ACC112 (cell line): ENCODE measurements around the gene WFS1.

Experiments used
- H2AFZ ChIP-seq: fragments of 200-600 bp; sonication (generic); one replicate; pipeline ENCODE4 v1.6.0; 2017; ENCODE audit warnings: antibody characterized with exemption, low read length; ENCODE audit not compliant: unreplicated experiment
- H3K27ac ChIP-seq: fragments of 200-600 bp; sonication (generic); 2 replicates; pipeline ENCODE4 v1.5.1; 2014; ENCODE audit warnings: low read depth, mild to moderate bottlenecking, antibody characterized with exemption, low read length, moderate library complexity
- H3K27me3 ChIP-seq: fragments of 200-600 bp; sonication (generic); 2 replicates; pipeline ENCODE4 v1.6.1; 2014; ENCODE audit warnings: mild to moderate bottlenecking, antibody characterized with exemption, low read length, moderate library complexity, mixed read lengths; ENCODE audit not compliant: insufficient read depth
- H3K36me3 ChIP-seq: fragments of 200-600 bp; sonication (generic); 2 replicates; pipeline ENCODE4 v1.6.1; 2016; ENCODE audit warnings: mild to moderate bottlenecking, antibody characterized with exemption, low read length, moderate library complexity, mixed read lengths; ENCODE audit not compliant: insufficient read depth
- H3K4me1 ChIP-seq: fragments of 200-600 bp; sonication (generic); one replicate; pipeline ENCODE4 v1.6.1; 2016; ENCODE audit warnings: low read length, mixed read lengths; ENCODE audit not compliant: insufficient read depth, unreplicated experiment, control insufficient read depth
- H3K4me3 ChIP-seq: fragments of 200-600 bp; sonication (generic); 2 replicates; pipeline ENCODE4 v1.5.1; 2014; ENCODE audit warnings: mild to moderate bottlenecking, low read depth, low read length
- H3K79me2 ChIP-seq: fragments of 200-600 bp; sonication (generic); one replicate; pipeline ENCODE4 v1.6.0; 2016; ENCODE audit warnings: low read length; ENCODE audit not compliant: control insufficient read depth, unreplicated experiment, insufficient read depth

The WFS1 gene

DNA sequence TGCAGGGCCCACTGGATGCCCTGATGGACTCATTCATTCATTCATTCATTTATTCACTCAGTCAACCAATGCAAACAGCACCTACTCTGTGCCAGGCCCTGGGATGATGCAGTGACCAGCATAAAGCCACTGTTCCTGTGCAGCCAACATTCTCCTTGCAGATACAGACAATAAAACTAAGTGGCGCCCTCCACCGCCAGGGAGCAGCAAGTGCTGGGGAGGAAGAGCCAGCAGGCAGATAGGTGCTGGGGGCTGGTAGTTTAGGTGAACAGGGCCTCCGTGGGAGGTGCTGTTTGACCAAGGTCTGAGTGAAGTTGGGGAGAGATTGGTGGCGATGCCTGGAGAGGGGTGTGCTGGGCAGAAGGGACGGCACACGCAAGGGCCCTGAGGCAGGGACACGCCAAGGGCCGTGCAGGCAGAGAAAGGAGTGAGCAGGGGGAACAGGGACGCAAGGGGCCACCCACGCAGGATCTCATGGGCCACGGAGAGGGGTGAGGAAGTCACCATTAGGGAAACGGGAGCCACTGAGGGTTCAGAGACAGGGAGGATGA, 65.5 kb downstream of the WFS1 start:
- H3K4me3 ChIP-seq = no peak overlapping the region

DNA sequence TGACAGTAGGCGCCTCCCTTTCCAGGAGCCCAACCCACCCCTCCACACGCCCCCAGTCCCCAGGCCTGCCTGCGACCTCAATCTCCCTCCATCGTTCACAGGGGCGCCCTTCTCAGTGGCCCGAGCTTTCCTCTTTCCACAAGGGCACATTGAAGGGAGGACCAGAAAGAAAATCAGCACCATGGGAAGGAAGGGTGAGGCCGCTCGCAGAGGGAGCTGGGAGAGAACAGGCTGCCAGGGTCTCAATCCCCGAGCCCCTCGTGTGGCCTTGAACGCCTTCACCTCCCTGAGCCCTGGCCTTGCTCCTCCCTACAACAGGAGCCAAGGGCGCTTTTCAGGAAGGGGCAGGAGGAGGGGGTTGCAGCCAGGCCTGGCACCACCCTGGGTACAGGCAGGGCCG, 66.5 kb downstream of the WFS1 start:
- peaks cover 55% of the 10 kb centered on the region for H3K27me3 ChIP-seq
- no peak overlapping the region for H2AFZ ChIP-seq
- no peak overlapping the region for H3K4me3 ChIP-seq
- peaks cover 5% of the 10 kb centered on the region for H3K4me1 ChIP-seq
- H3K27ac ChIP-seq = no peak overlapping the region
- no peaks in the 10 kb centered on the region for H3K36me3 ChIP-seq
- no peaks in the 10 kb centered on the region for H3K79me2 ChIP-seq

More for the DNA sequence above, 65.5 kb downstream of the WFS1 start:
- Histone ChIP-seq H3K4me1 (peaks cover 5% of the 10 kb centered on the region), H2AFZ (no peak overlapping the region), H3K27ac (no peak overlapping the region), H3K36me3 (no peaks in the 10 kb centered on the region), H3K79me2 (no peaks in the 10 kb centered on the region), H3K27me3 (peaks cover 55% of the 10 kb centered on the region)

DNA sequence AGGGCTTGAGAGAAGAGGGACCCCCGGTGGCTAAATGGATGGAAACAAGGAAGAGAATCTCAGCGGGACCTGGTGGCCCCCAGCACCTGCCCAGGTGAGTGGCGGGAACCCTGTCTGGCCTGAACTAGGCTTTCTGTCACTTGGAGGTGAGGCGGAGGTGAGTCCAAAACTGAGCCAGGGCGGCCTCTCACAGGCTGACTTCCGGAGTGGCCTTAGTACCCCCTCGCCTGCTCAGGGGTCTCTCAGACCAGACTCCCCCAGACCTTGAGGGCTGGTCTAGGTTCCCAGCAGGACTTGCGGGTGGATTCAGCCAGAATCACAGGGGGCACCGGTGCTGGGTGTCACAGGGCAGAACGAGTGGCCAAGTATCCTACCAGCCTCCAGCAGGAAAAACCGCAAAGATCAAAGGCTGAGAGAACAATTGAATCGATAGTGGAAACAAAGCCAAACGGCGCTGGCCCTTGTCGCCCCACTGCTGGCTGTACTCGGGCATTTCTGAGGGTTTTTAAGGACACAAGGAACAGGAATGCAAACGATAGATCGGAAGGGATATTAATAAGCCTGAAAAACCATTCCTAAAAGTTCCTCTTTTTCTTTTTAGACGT, 67.8 kb downstream of the WFS1 start:
- H3K27me3 ChIP-seq = peaks cover 52% of the 10 kb centered on the region

DNA sequence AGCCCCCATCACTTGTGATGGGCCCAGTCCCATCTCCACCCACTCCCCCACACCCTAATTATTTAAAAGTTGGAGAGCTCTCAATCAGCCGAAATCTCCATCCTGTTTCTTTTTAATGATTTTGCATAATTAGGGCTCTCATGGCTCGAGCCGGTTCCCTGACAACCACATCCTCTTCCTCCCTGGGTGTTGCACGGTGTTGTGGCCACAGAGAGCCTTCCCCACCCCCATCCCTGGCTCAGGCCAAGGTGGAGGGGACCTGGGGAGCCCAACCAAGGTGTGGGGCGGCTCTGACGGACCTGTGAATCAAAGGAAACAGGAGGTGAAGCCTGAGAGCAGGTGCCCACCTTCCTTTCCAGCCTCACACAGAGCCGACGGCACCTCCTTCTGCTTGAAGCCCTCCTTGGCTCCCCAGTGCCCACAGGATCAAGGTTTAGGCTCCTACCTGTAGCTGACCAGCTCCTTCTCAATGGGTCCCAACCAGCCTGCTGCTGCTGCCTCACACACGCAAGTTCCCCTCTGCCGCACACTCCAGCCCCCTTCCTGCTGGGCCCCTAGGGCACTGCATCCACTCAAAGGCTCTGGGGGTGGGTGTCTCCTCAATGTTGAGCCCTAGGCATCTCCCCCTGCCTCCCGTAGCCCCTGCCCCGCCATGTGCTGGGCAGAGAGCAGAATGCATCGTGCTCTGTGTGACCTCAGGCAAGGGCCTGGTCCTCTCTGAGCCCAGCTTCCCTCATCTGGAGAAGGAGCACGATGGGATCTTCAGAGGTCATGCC, 68.7 kb downstream of the WFS1 start:
- H3K4me3 ChIP-seq = no peak overlapping the region
- no peak overlapping the region for H3K27ac ChIP-seq
- H3K79me2 ChIP-seq = no peaks in the 10 kb centered on the region
- no peaks in the 10 kb centered on the region for H3K36me3 ChIP-seq
- H2AFZ ChIP-seq = no peak overlapping the region
- H3K27me3 ChIP-seq = peaks cover 48% of the 10 kb centered on the region
- H3K4me1 ChIP-seq = peaks cover 5% of the 10 kb centered on the region

More for the DNA sequence above, 67.8 kb downstream of the WFS1 start:
- Histone ChIP-seq H2AFZ (no peak overlapping the region), H3K4me3 (no peak overlapping the region), H3K36me3 (no peaks in the 10 kb centered on the region), H3K79me2 (no peaks in the 10 kb centered on the region), H3K27ac (no peak overlapping the region), H3K4me1 (peaks cover 5% of the 10 kb centered on the region)

DNA sequence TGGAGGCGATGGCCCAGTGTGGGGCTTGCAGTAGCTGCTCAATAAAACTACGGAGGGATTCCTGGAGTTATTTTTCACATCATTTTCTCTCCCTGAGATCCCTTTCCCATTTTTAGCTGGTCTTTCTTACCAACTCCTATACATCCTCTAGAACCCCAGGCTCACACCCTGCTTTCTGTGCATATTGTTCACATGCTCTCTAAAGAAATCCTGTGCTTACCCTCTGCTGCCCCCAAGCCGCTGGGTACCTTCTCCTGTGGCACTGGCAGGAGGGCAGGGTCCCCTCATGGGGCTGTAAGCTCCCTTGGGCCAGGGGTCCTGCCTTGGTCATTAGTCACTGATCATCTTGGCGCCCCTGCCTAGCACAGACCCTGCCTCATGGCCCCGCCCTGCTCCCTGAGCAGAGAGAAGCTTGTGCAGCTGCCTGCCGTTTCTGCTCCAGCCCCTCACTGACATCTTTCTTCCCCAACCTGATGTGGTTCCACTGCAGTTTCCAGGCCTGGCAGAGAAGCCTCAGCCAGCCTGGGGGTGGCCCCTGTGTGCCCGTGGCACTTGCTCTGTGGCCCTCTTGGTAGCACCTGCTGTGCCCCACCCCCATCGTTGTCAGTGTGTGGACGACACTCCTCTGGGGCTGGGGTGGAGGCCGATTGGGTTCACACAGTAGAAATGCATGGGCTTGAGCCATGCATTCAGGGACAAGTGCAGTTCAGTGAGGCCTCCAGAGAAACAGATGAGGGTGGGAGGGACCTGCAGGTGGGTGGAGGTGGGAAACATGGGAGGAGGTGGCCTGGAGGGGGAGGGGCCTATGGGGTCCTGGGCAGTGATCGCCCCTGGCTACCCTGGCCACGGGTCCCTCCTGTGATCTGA, 69.5 kb downstream of the WFS1 start:
- Histone ChIP-seq H3K4me3 (no peak overlapping the region), H3K27me3 (peaks cover 42% of the 10 kb centered on the region), H3K36me3 (no peaks in the 10 kb centered on the region), H3K4me1 (peaks cover 12% of the 10 kb centered on the region), H3K27ac (no peak overlapping the region), H3K79me2 (no peaks in the 10 kb centered on the region), H2AFZ (no peak overlapping the region)

DNA sequence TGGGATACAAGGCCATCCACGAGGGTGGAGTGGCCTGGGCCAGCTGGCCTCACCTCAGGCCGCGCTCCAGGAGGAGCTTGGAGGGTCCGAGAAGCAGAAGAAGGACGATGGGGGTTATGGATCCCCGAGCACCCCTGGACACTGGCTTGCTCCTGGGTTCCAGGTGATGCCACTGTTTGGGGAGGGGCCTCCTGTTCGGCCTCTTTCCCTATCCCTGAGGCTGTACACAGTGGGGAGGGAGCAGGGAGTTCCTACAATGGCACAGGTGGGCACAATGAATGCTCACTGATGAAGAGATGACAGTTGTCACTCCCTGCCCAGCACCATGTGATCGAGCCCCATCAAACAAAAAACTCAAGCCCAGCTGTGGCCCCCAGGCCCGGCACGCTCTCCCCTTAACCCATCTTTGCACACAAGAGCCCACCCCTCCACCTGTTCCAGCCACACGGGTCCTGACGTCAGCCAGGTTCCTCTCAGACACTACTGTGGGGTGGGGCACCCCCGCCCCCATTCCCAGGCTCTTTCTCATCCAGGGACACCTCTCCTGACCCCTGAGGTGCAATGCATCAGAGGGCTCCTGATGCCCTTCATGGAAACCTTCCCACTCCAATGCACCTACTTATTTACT, 70.3 kb downstream of the WFS1 start:
- H3K4me1 ChIP-seq = peaks cover 17% of the 10 kb centered on the region
- no peak overlapping the region for H3K4me3 ChIP-seq
- no peaks in the 10 kb centered on the region for H3K36me3 ChIP-seq
- peaks cover 37% of the 10 kb centered on the region for H3K27me3 ChIP-seq
- no peaks in the 10 kb centered on the region for H3K79me2 ChIP-seq
- no peak overlapping the region for H3K27ac ChIP-seq
- no peak overlapping the region for H2AFZ ChIP-seq

DNA sequence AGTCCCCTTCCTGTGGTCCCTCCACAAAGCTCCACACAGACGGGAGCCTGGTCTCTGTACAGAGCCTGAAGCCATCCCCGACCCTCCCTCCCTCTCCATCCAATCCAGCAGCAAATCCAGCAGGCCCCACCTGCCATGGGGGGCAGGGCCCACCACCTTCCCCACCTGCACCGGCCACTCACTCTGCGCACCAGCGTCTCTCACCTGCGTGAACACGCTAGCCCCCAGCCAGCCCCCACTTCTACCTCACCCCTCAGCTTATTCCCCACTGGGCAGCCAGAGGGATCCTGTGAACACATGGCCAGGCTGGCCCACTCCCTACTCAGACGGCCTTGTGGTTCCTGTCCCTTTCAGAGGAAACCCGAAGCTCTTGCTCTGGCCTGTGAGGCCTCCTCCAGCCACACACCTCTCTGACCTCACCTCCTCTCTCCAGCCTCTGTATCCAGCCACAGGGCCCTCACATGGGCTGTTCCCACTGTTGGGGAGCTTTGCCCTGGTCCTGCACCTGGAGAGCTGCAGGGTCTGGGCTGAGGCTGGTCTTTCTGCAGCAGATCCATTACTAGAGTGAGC, 70.9 kb downstream of the WFS1 start:
- Histone ChIP-seq H3K4me1 (peaks cover 17% of the 10 kb centered on the region), H3K27ac (no peak overlapping the region), H2AFZ (no peak overlapping the region), H3K27me3 (peaks cover 31% of the 10 kb centered on the region), H3K79me2 (no peaks in the 10 kb centered on the region), H3K4me3 (no peak overlapping the region), H3K36me3 (no peaks in the 10 kb centered on the region)

DNA sequence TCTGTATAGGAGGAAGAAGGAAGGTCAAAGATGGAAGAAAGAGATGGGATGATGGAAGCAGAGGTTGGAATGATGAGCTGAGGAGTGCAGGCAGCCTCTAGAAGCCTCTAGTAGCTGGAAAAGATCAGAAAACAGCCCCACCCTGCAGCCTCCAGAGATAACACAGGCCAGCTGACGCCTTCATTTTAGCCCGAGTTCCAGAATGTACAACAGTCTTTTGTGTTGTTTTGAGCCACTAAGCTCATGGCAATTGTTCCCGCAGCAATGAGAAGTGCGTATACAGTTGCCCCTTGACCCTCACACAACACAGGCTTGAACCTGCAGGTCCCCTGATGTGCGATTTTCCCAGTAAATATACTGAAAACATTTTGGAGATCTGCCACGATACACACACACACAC, 72.0 kb downstream of the WFS1 start:
- Histone ChIP-seq H3K27ac (no peak overlapping the region), H3K4me3 (no peak overlapping the region), H3K79me2 (no peaks in the 10 kb centered on the region), H3K4me1 (peaks cover 17% of the 10 kb centered on the region), H3K27me3 (peaks cover 24% of the 10 kb centered on the region), H3K36me3 (no peaks in the 10 kb centered on the region), H2AFZ (no peak overlapping the region)

DNA sequence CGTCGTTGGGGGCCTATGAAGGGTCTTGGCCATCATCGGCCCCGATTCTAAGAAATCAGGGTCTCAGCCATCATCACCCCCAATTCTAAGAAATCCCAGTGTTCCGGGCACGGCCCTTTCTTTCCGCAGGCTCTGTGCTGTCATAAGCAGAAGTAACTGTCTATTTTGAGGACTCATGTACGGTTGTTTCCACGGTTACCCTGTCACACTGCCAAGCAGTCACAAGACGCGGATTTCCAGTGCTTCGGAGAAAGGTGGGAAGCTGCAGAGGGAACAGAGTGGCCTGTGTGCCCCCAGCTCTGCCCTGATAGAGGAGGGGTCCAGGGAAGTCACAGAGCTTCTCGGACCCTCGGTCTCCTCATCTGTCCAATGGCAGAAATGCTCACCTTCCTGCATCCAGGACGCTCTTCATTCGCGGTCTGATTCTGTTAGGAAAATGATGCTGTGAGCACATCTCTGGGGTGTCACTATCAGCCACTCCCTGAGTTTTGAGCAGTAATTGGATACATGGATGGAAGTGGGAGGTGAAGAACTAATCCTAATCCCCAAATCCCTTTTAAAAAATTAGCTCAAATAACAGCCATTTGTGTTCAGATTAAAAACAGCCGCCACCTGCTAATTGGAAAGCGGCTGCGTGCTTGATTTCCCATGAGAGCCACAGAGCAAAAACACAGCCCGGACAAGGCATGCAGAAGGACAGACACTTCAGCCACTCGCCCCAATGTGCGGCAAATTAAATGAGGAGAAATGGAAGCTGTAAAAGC, 73.1 kb downstream of the WFS1 start:
- Histone ChIP-seq H3K27me3 (peaks cover 25% of the 10 kb centered on the region), H3K36me3 (no peaks in the 10 kb centered on the region), H2AFZ (no peak overlapping the region), H3K79me2 (no peaks in the 10 kb centered on the region), H3K27ac (no peak overlapping the region), H3K4me3 (no peak overlapping the region), H3K4me1 (peaks cover 14% of the 10 kb centered on the region)
